K562 (cell line): ENCODE data around the gene TRIM62.

Experiments used
- ATF2 ChIP-seq: sonication (generic); formaldehyde crosslinking; IDR thresholded peaks from 2 replicates; pipeline ENCODE4 v1.8.1; 2022; ENCODE audit warnings: missing genetic modification reagents
- EP300 ChIP-seq: IDR thresholded peaks from 2 replicates; pipeline ENCODE4 v1.6.1; 2012; ENCODE audit warnings: low read length, improper control_type of control experiment
- PRDM10 ChIP-seq: fragments of 450-650 bp; IDR thresholded peaks from 2 replicates; pipeline ENCODE4 v1.6.1; 2018; ENCODE audit not compliant: partially characterized antibody
- RCOR1 ChIP-seq, 2 experiments: IDR thresholded peaks; 2 replicates each; pipeline ENCODE4 v1.6.1; 2012; ENCODE audit warnings: low read depth in 2 of 2, low read length in 2 of 2, borderline replicate concordance in 1 of 2, improper control_type of control experiment in 1 of 2
- ZNF583 ChIP-seq: fragments of 250-450 bp; sonication (Bioruptor Pico); IDR thresholded peaks from 2 replicates; pipeline ENCODE4 v1.4.0; 2020

GRCh38 chr1:33119532-33120217, 62.2 kb downstream of the TRIM62 start:
- no peak for TF ChIP-seq RCOR1 (IDR thresholded peaks at IDR 0.05; ENCODE audit: borderline replicate concordance in 1 of 2, low read depth in 2 of 2, low read length in 2 of 2)
- TF ChIP-seq ZNF583 = no peak
- TF ChIP-seq PRDM10 = no peak
- TF ChIP-seq EP300 = no peak
- no peak for TF ChIP-seq ATF2 (CRISPR knock-in tag)
